ENCODE data around the gene SNX6. TPM values are rescaled to one million over a fixed set of nuclear protein-coding genes. Genes with fewer than 3 reads are reported as not detected.

SNX6 gene
- total and polyA plus RNA-seq, 9 of the 15 experiments (the other 6 are each of a cell fraction or from before 2014, with no cell fraction given), result 34.6 to 111 (median 57.5) TPM

- TF ChIP-seq CHD7 (IDR thresholded peaks at IDR 0.05; ENCODE audit: low read depth, low read length) (no peak), ZNF717 (CRISPR knock-in tag; IDR thresholded peaks at IDR 0.05) (no peak), ZEB2 (IDR thresholded peaks at IDR 0.05) (no peak), KDM1A (IDR thresholded peaks at IDR 0.05) (no peak), POLR2B (IDR thresholded peaks at IDR 0.05; ENCODE audit: low read depth, partially characterized antibody) (no peak), MEIS2 (IDR thresholded peaks at IDR 0.05; ENCODE audit: partially characterized antibody) (no peak), CREM (IDR thresholded peaks at IDR 0.05; ENCODE audit: low read depth) (peak; percentile 6; the same call in 1 of the 2 replicates), ZBTB5 (IDR thresholded peaks at IDR 0.05) (no peak), ZNF740 (CRISPR knock-in tag; IDR thresholded peaks at IDR 0.05) (no peak), ZNF740 (tag; IDR thresholded peaks at IDR 0.05) (no peak), RFX5 (IDR thresholded peaks at IDR 0.05; ENCODE audit: low read depth, low read length) (no peak), ETS1 (conservative IDR thresholded peaks at IDR 0.05; ENCODE audit: control insufficient read depth, low read depth, low read length) (peak; percentile 45; the same call in 1 of the 2 replicates)
Observed at GRCh38 chr14:34629657-34630529, at the start of gene SNX6 (continued).

All from K562 (cell line).